HG03039 (cell line): Measurements from ENCODE around the gene OTUB2.

Experiments
- ATAC-seq: cut with Tn5 transposase; IDR thresholded peaks from one replicate; pipeline ENCODE4 v1.9.1; 2021; ENCODE audit warnings: mild to moderate bottlenecking, moderate library complexity; ENCODE audit not compliant: unreplicated experiment

Gene OTUB2

DNA sequence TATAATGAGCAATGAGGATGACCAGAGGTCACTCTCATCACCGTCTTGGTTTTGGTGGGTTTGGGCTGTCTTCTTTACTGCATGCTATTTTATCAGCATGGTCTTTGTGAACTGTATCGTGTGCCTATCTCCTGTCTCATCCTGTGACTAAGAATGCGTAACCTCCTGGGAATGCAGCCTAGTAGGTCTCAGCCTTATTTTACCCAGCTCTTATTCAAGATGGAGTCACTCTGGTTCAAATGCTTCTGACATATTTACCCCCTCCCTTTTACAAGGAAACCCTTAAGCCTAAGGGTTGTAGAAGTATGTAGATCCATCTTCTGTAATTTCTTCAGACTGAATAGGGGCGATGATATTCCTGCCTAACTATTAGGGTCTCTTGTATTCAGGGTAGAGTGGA lies 63.3 kb downstream of the OTUB2 start:
- ATAC-seq: no peak

DNA sequence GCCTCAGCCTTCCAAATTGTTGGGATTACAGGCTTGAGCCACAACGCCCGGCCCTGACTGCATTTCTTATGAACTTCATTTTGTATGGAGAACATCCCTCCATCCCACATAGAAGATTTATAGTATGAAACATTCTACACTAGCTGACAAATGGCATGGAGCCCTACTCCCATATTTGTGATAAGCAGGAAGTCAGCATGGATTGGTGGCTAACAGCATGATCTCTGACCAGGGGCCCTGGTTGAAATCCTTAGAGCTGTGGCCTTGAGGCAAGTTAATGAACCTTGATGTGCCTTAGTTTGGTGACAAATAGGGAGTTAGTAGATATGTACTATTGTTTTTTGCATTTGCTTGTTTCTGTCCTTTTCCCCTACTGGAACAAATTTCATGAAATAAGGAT lies 67.3 kb downstream of the OTUB2 start:
- no peak for ATAC-seq

DNA sequence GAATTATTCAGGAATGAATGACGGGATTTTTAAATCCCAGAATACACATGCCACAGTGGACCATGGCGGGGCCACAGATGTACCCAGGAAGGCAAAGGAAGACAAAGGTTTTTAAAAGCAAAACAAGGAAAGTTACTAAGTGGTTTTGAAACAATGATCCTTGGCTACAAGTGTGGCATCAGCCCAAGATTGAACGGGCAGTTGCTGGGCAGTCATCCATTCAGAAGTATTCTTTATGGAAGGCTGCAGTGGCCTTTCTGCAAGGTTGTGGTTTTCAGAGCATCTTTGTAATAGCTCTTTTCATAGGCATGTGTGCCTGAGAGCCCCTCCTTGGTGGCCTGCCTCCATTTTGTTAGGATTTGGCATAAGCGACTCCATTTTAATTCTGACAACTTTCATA lies 71.0 kb downstream of the OTUB2 start:
- no peak for ATAC-seq
